CD4-positive, alpha-beta T cell treated with Interleukin-21 for 1 hour (primary cell): Measurements from ENCODE around the gene TTN.

ENCODE experiments used
- DNase-seq: peaks from one replicate; pipeline ENCODE4 v3.0.0-alpha.2; 2020

The TTN gene

GRCh38 chr2:178480227-178481181, 326.7 kb downstream of the TTN start, which contains the start of gene PLEKHA3:
TSS of gene PLEKHA3 (plus strand) at chr2:178480457. CDS start at chr2:178480870, 413 bp downstream.
- peak; percentile 85 for DNase-seq

- no peak for DNase-seq
Measured at GRCh38 chr2:178479758-178480226, 327.4 kb downstream of the TTN start.

DNA sequence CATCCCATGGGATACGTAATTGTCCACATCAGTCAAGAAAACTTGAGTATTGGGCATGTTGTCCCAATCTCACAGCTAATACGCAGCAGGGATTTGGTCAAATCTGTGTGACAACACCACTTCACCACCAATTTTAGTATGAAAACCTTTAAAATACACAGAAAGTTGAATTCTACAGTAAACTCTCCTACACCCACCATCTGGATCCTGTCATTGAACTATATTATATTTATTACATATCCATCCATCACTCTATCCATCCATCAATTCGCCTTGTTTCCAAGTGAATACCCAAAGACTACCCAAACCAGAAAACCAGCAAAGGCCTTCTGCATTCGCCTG, 328.0 kb downstream of the TTN start:
- no peak for DNase-seq

- peak; percentile 88 for DNase-seq
Measured at GRCh38 chr2:178478439-178479274, 328.6 kb downstream of the TTN start, which contains the start of gene FKBP7. TSS of gene FKBP7 (minus strand) at chr2:178478600. CDS start at chr2:178478499, 101 bp downstream.

DNA sequence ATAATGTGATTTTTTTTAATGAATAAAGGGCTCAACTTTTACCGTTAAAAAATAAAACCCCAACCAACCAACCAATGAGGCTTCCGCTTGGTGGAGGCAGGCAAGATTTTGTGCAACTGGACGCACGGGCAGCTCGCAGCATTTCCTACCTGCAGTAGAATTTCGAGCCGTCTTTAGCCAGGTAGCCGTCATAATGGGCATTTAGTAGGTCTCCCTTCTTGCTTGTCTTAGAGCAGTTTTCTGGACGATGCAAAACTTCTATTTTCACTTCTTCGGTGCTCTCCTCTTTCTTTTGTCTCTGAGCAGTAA, 329.1 kb downstream of the TTN start:
- DNase-seq = no peak

DNA sequence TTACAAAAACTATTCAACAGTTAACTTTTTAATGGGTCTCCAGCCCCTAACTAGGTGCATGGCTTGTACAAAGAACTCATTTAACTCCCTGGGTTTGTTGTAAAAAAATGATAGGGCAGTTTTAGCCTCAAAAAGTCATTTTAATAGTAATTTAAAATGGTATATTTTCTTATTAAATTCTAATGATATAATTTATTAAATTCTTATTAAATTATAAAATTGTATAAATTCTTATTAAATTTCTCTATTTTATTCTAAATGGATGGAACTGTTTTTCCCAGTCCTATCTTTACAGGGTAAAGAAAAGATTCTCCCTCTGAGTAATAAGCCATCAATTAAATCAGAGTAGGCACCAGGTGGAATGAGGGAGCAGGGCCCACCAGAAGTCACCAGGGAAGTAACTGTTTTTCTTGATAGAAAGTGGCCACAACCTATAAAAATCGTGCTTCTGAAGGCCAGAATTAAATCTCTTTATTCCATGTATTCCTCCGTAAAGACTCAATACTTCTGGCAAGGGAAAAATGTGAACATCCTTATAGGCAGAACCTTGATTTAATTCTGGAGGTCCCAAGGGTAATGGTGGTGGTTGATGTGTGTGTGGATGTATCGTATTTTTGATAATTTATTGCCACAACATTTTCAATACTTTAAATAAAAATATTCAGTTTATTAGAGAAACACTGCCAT, 329.6 kb downstream of the TTN start:
- DNase-seq = no peak

GRCh38 chr2:178476477-178476876, 330.7 kb downstream of the TTN start:
- no peak for DNase-seq
